PFSK-1 (cell line): ENCODE measurements around the gene POP4.

ENCODE experiments used
- FOXP2 ChIP-seq: optimal IDR thresholded peaks from 2 replicates; pipeline ENCODE3; 2011; ENCODE audit warnings: borderline replicate concordance, control low read depth, inconsistent platforms; ENCODE audit not compliant: insufficient read depth; ENCODE audit errors: extremely low read length, extremely low read depth
- POLR2AphosphoS5 ChIP-seq: IDR thresholded peaks from 2 replicates; pipeline ENCODE4 v1.6.1; 2012; ENCODE audit warnings: low read depth, mild to moderate bottlenecking, control low read depth, low read length, moderate library complexity
- REST ChIP-seq, 2 experiments: IDR thresholded peaks; 2 replicates each; pipeline versions ENCODE4 v1.6.1 to v1.8.0; 2011 to 2012; ENCODE audit warnings: low read depth in 2 of 2, low read length in 2 of 2, control low read depth in 1 of 2, inconsistent platforms in 1 of 2, mild to moderate bottlenecking in 1 of 2, moderate library complexity in 1 of 2; ENCODE audit not compliant: insufficient read depth in 1 of 2
- SIN3A ChIP-seq: IDR thresholded peaks from 2 replicates; pipeline ENCODE4 v1.6.1; 2012; ENCODE audit warnings: mild to moderate bottlenecking, low read length, moderate library complexity, borderline replicate concordance; ENCODE audit not compliant: insufficient read depth
- TAF1 ChIP-seq: IDR thresholded peaks from 2 replicates; pipeline ENCODE4 v1.6.1; 2012; ENCODE audit warnings: low read length, control low read depth, borderline replicate concordance; ENCODE audit not compliant: insufficient read depth

The POP4 gene

GRCh38 chr19:29591670-29592069, 14.4 kb upstream of the POP4 start:
- TF ChIP-seq SIN3A (no peak), TAF1 (no peak), FOXP2 (no peak), POLR2AphosphoS5 (no peak), REST (IDR thresholded peaks at IDR 0.05; ENCODE audit: insufficient read depth in 1 of 2, low read depth in 2 of 2, low read length in 2 of 2) (no peak)

- TF ChIP-seq POLR2AphosphoS5 (no peak), TAF1 (no peak), SIN3A (no peak), FOXP2 (no peak), REST (IDR thresholded peaks at IDR 0.05; ENCODE audit: insufficient read depth in 1 of 2, low read depth in 2 of 2, low read length in 2 of 2) (no peak)
These were observed 12.2 kb upstream of the POP4 start for GRCh38 chr19:29593869-29594268.

GRCh38 chr19:29596080-29596727, 9.9 kb upstream of the POP4 start:
- TF ChIP-seq POLR2AphosphoS5, result no peak
- TF ChIP-seq FOXP2, result no peak
- TF ChIP-seq TAF1, result no peak
- TF ChIP-seq SIN3A, result no peak
- TF ChIP-seq REST (IDR thresholded peaks at IDR 0.05; ENCODE audit: insufficient read depth in 1 of 2, low read depth in 2 of 2, low read length in 2 of 2), result no peak

- no peak for TF ChIP-seq REST (IDR thresholded peaks at IDR 0.05; ENCODE audit: insufficient read depth in 1 of 2, low read depth in 2 of 2, low read length in 2 of 2)
- no peak for TF ChIP-seq TAF1
- no peak for TF ChIP-seq SIN3A
- TF ChIP-seq FOXP2, result no peak
- TF ChIP-seq POLR2AphosphoS5, result no peak
These were observed 9.1 kb upstream of the POP4 start for GRCh38 chr19:29596885-29597525.
